Fibroblast of lung (primary cell): ENCODE results near the gene SPTBN2. TPM values are rescaled to one million over a fixed set of nuclear protein-coding genes. Genes with fewer than 3 reads are reported as not detected.

ENCODE experiments used
- DNase-seq, 2 donors: peaks; one replicate each; pipeline versions ENCODE4 v3.0.0 to v3.0.0-alpha.2; 2010; ENCODE audit warnings: low read depth in 2 of 2
- H2AFZ ChIP-seq: 2 replicates; pipeline ENCODE4 v1.5.1; 2012; ENCODE audit warnings: low read length, control low read depth, inconsistent platforms
- H3K27ac ChIP-seq: 2 replicates; pipeline ENCODE4 v1.5.1; 2011; ENCODE audit warnings: low read length, control low read depth; ENCODE audit not compliant: insufficient read depth
- H3K27me3 ChIP-seq: 2 replicates; pipeline ENCODE4 v1.5.1; 2011; ENCODE audit warnings: mild to moderate bottlenecking, low read length; ENCODE audit not compliant: control insufficient read depth, insufficient read depth
- H3K36me3 ChIP-seq: 2 replicates; pipeline ENCODE4 v1.5.1; 2011; ENCODE audit warnings: low read length; ENCODE audit not compliant: control insufficient read depth, insufficient read depth
- H3K4me1 ChIP-seq: 2 replicates; pipeline ENCODE4 v1.5.1; 2011; ENCODE audit warnings: low read length; ENCODE audit not compliant: control insufficient read depth, insufficient read depth; ENCODE audit errors: extremely low read depth
- H3K4me2 ChIP-seq: 2 replicates; pipeline ENCODE4 v1.5.1; 2011; ENCODE audit warnings: low read length, control low read depth; ENCODE audit not compliant: insufficient read depth; ENCODE audit errors: extremely low read depth
- H3K4me3 ChIP-seq, 4 experiments: fragments of 200-600 bp in 1 of 4; sonication (generic) in 1 of 4; replicated peaks in 1 of 4; 2 replicates each; pipeline ENCODE4 v1.5.1; 2011 to 2016; ENCODE audit warnings: low read length in 4 of 4, low read depth in 3 of 4, mild to moderate bottlenecking in 3 of 4, control low read depth in 2 of 4, inconsistent platforms in 1 of 4, mixed read lengths in 1 of 4; ENCODE audit not compliant: insufficient read depth in 1 of 4; ENCODE audit errors: control extremely low read depth in 1 of 4
- H3K79me2 ChIP-seq: 2 replicates; pipeline ENCODE4 v1.5.1; 2012; ENCODE audit warnings: mild to moderate bottlenecking, low read length, inconsistent platforms; ENCODE audit not compliant: control insufficient read depth, insufficient read depth
- H3K9ac ChIP-seq: 2 replicates; pipeline ENCODE4 v1.5.1; 2011; ENCODE audit warnings: mild to moderate bottlenecking, low read length, control low read depth; ENCODE audit not compliant: insufficient read depth
- H3K9me3 ChIP-seq: 2 replicates; pipeline ENCODE4 v1.5.1; 2012; ENCODE audit warnings: low read depth, low read length; ENCODE audit not compliant: control insufficient read depth, insufficient read depth
- H4K20me1 ChIP-seq: 2 replicates; pipeline ENCODE4 v1.5.1; 2011; ENCODE audit warnings: low read length; ENCODE audit not compliant: control insufficient read depth, insufficient read depth; ENCODE audit errors: extremely low read depth
- EZH2 ChIP-seq: IDR thresholded peaks from 2 replicates; pipeline ENCODE4 v1.5.1; 2012; ENCODE audit warnings: low read length, control low read depth, mild to moderate bottlenecking; ENCODE audit errors: missing control alignments
- polyA plus RNA-seq, 2 donors: library from polyadenylated mRNA; depleted of rRNA in 1 of 2; stranded (reverse) in 1 of 2; unstranded in 1 of 2; fragments of >200 nt; gene quantifications; 2 replicates each; pipeline ENCODE4 v1.2.1, GENCODE V29; 2011 to 2012; ENCODE audit warnings: missing spikeins in 1 of 2
- total RNA-seq: library from RNA; depleted of rRNA; stranded (reverse); fragments of >200 nt; gene quantifications from 2 replicates; pipeline ENCODE4 v1.2.1, GENCODE V29; 2014
- TF ChIP-seq, protein P1 (sequence below), 2 donors: IDR thresholded peaks in 1 of 2; conservative IDR thresholded peaks in 1 of 2; 1 replicate in 1 of 2; 2 replicates in 1 of 2; pipeline ENCODE4 v1.5.1; 2011 to 2012; ENCODE audit warnings: low read length in 2 of 2, control low read depth in 1 of 2, inconsistent platforms in 1 of 2, low read depth in 1 of 2, mild to moderate bottlenecking in 1 of 2

Gene SPTBN2
- total and polyA plus RNA-seq, 2 donors (not counting 1 experiment from before 2014, with no cell fraction given) = 0.09 to 0.99 TPM

DNA sequence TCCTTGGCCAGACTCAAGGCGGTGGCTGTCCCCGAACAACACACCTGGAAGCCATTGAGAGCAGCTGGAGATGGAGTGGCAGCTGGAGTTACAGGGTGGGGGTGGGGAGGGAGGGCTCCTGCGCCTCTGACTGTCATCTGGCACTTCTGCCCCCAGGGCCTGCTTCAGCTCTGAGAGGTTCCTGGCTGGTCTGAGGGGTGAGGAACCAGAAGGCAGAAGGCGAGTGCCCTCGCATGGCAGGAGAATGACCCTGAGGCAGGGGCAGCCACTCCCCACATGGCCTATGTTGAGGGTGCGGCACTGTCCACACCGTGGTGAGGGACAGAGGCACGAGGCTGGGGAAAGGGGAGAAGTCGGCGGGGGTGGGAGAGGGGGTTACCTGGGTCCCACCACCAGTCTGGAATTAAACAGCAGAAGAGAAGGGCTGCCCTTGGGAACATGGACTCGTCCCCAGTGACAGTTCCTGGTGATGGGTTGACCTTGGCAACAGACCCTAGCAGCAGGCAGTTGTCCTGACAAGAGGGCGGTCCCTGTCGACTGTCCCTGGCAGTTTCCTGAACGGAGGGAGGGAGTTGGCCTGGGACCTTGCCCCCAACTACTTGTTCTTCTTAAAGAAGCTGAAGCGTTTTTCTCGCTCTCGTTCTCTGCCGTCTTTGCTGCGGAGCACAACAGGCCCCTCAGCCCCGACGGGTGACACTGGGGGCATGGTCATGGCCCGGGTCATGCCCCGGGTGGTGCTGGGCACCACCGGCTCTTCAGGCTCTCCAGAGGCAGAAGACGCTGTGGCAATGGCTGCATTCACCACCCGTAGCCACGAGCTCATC is 43.5 kb downstream of the SPTBN2 start:
- H2AFZ ChIP-seq = no peak overlapping the region
- H3K4me2 ChIP-seq = no peak overlapping the region
- no peaks in the 10 kb centered on the region for H3K9me3 ChIP-seq
- no peak overlapping the region for H3K27ac ChIP-seq
- H3K9ac ChIP-seq = no peak overlapping the region
- H3K36me3 ChIP-seq = no peaks in the 10 kb centered on the region
- H3K4me1 ChIP-seq = no peaks in the 10 kb centered on the region
- no peak overlapping the region for H3K4me3 ChIP-seq
- H3K27me3 ChIP-seq = no peaks in the 10 kb centered on the region
- no peak for TF ChIP-seq EZH2
- TF ChIP-seq, protein P1, sequence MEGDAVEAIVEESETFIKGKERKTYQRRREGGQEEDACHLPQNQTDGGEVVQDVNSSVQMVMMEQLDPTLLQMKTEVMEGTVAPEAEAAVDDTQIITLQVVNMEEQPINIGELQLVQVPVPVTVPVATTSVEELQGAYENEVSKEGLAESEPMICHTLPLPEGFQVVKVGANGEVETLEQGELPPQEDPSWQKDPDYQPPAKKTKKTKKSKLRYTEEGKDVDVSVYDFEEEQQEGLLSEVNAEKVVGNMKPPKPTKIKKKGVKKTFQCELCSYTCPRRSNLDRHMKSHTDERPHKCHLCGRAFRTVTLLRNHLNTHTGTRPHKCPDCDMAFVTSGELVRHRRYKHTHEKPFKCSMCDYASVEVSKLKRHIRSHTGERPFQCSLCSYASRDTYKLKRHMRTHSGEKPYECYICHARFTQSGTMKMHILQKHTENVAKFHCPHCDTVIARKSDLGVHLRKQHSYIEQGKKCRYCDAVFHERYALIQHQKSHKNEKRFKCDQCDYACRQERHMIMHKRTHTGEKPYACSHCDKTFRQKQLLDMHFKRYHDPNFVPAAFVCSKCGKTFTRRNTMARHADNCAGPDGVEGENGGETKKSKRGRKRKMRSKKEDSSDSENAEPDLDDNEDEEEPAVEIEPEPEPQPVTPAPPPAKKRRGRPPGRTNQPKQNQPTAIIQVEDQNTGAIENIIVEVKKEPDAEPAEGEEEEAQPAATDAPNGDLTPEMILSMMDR (conservative IDR thresholded peaks at IDR 0.05 in 1 of 2, IDR thresholded peaks at IDR 0.05 in 1 of 2; ENCODE audit: low read depth in 1 of 2, low read length in 2 of 2) = no peak
- DNase-seq = no peak
- H4K20me1 ChIP-seq = no peaks in the 10 kb centered on the region
- H3K79me2 ChIP-seq = no peaks in the 10 kb centered on the region

DNA sequence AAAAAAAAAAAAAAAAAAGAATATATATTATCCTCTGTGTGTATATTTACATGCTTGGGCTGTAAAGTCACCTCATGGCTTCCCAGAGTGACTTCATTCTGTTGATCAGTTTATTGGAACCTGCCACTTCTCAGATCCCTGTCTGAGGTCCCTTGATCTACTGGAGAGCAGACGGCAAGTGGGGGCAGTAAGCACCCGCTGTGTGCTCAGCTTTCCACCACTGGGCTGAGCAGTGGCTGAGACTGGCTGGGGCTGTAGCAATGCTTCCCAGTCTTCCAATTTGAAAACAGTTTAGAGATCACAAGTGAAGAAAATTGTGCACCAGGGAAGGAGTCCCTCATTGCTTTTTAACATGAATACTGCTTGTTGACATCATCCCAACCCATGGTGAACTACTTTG is 44.4 kb downstream of the SPTBN2 start:
- Histone ChIP-seq H3K9me3 (no peaks in the 10 kb centered on the region), H3K9ac (no peak overlapping the region), H3K27ac (no peak overlapping the region), H3K4me3 (no peak overlapping the region), H2AFZ (no peak overlapping the region), H3K79me2 (no peaks in the 10 kb centered on the region), H4K20me1 (no peaks in the 10 kb centered on the region), H3K4me2 (no peak overlapping the region), H3K4me1 (no peaks in the 10 kb centered on the region), H3K36me3 (no peaks in the 10 kb centered on the region), H3K27me3 (no peaks in the 10 kb centered on the region)
- no peak for DNase-seq
- TF ChIP-seq EZH2 = no peak
- TF ChIP-seq, protein P1 (conservative IDR thresholded peaks at IDR 0.05 in 1 of 2, IDR thresholded peaks at IDR 0.05 in 1 of 2; ENCODE audit: low read depth in 1 of 2, low read length in 2 of 2) = no peak

DNA sequence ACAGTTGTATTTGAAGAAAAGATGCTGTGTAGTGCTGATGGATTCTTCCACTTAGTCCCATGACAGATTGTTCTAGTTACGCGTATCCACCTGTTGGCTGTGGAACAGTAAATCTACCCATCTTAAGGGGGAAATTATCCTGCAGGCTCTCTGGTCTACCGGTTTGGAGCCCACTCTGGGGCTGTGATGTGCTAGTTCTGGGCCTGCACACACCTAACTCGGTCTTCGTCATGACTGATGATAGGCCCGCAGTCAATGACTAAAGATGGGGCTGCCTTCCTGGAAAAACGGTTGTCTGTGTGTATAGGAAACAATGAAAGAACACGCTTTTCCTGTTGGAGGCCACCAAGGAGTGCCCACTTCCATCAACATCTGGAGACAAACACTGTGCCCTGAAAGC is 45.1 kb downstream of the SPTBN2 start:
- no peaks in the 10 kb centered on the region for H4K20me1 ChIP-seq
- no peak overlapping the region for H2AFZ ChIP-seq

More for the DNA sequence above, 45.1 kb downstream of the SPTBN2 start:
- no peaks in the 10 kb centered on the region for H3K79me2 ChIP-seq
- H3K9ac ChIP-seq = no peak overlapping the region
- no peaks in the 10 kb centered on the region for H3K4me1 ChIP-seq
- TF ChIP-seq, protein P1 (conservative IDR thresholded peaks at IDR 0.05 in 1 of 2, IDR thresholded peaks at IDR 0.05 in 1 of 2; ENCODE audit: low read depth in 1 of 2, low read length in 2 of 2) = no peak
- no peak for TF ChIP-seq EZH2
- H3K4me2 ChIP-seq = no peak overlapping the region
- no peak overlapping the region for H3K4me3 ChIP-seq
- no peak for DNase-seq
- H3K9me3 ChIP-seq = no peaks in the 10 kb centered on the region
- H3K27me3 ChIP-seq = no peaks in the 10 kb centered on the region
- H3K27ac ChIP-seq = no peak overlapping the region
- no peaks in the 10 kb centered on the region for H3K36me3 ChIP-seq
